NCI-H345 treated with DMSO at 0.1 percent for 48 hours (cell line): ENCODE measurements around the gene ZDHHC16.
"Not testable (repeated sequence)": the region's sequence is repeated elsewhere in the genome, so short reads cannot be mapped to it uniquely, and the experiment has no call there.

Source experiments
- DNase-seq: peaks from one replicate; lab custom pipeline; 2025; ENCODE audit not compliant: unreplicated experiment; lab: John Stamatoyannopoulos, UW

ZDHHC16 gene

GRCh38 chr10:97445722-97446639 lies at the start of gene ZDHHC16, which contains the start of gene EXOSC1:
ZDHHC16 (plus strand) TSS chr10:97446175; CDS start chr10:97451676, 5,501 bp downstream.
EXOSC1 (minus strand) TSS chr10:97446006; CDS start chr10:97445985, 21 bp downstream.
- peak; percentile 90 for DNase-seq

GRCh38 chr10:97399843-97400545 lies 46.0 kb upstream of the ZDHHC16 start:
- no peak for DNase-seq

- DNase-seq, result peak; percentile 84
These were observed 45.1 kb upstream of the ZDHHC16 start, which contains the start of gene RRP12 for GRCh38 chr10:97400665-97401454. RRP12 (minus strand) TSS chr10:97401340; CDS start chr10:97401231, 109 bp downstream.

GRCh38 chr10:97401455-97401919 lies 44.5 kb upstream of the ZDHHC16 start:
- DNase-seq, result no peak

- DNase-seq, result no peak
These were observed 41.9 kb upstream of the ZDHHC16 start for GRCh38 chr10:97404044-97404443.

- no peak for DNase-seq
These were observed 39.9 kb upstream of the ZDHHC16 start for GRCh38 chr10:97406064-97406463.

- DNase-seq, result not testable (repeated sequence)
These were observed 39.5 kb upstream of the ZDHHC16 start for GRCh38 chr10:97406483-97406882.

GRCh38 chr10:97407211-97407951 lies 38.6 kb upstream of the ZDHHC16 start:
- peak; percentile 56 for DNase-seq

GRCh38 chr10:97407952-97408248 lies 38.1 kb upstream of the ZDHHC16 start:
- DNase-seq, result no peak

- DNase-seq, result no peak
These were observed 37.4 kb upstream of the ZDHHC16 start for GRCh38 chr10:97408496-97408992.

GRCh38 chr10:97411406-97411805 lies 34.6 kb upstream of the ZDHHC16 start:
- no peak for DNase-seq

- no peak for DNase-seq
These were observed 33.1 kb upstream of the ZDHHC16 start for GRCh38 chr10:97412891-97413304.

GRCh38 chr10:97416565-97416964 lies 29.4 kb upstream of the ZDHHC16 start:
- no peak for DNase-seq

- DNase-seq, result not testable (repeated sequence)
These were observed 22.2 kb upstream of the ZDHHC16 start for GRCh38 chr10:97423757-97424098.

- peak; percentile 71 for DNase-seq
These were observed 19.8 kb upstream of the ZDHHC16 start, which contains the start of gene PGAM1 for GRCh38 chr10:97425964-97426775. PGAM1 (plus strand) TSS chr10:97426191; CDS start chr10:97426308, 117 bp downstream.

- DNase-seq, result no peak
These were observed 19.0 kb upstream of the ZDHHC16 start for GRCh38 chr10:97426776-97427570.

- no peak for DNase-seq
These were observed 18.3 kb upstream of the ZDHHC16 start for GRCh38 chr10:97427571-97428179.

GRCh38 chr10:97428572-97428981 lies 17.4 kb upstream of the ZDHHC16 start:
- DNase-seq, result no peak
